C4-2B (cell line): ENCODE results near the gene MAP3K5.

ENCODE experiments used
- ZFX ChIP-seq: fragments of 450-650 bp; IDR thresholded peaks from 2 replicates; pipeline ENCODE4 v1.6.1; 2017
- TF ChIP-seq, protein P1 (sequence below): fragments of 450-650 bp; conservative IDR thresholded peaks from 2 replicates; pipeline ENCODE4 v1.5.1; 2017; ENCODE audit warnings: mild to moderate bottlenecking

GRCh38 chr6:136521427-136521826 is 270.9 kb downstream of the MAP3K5 start:
- TF ChIP-seq, protein P1, sequence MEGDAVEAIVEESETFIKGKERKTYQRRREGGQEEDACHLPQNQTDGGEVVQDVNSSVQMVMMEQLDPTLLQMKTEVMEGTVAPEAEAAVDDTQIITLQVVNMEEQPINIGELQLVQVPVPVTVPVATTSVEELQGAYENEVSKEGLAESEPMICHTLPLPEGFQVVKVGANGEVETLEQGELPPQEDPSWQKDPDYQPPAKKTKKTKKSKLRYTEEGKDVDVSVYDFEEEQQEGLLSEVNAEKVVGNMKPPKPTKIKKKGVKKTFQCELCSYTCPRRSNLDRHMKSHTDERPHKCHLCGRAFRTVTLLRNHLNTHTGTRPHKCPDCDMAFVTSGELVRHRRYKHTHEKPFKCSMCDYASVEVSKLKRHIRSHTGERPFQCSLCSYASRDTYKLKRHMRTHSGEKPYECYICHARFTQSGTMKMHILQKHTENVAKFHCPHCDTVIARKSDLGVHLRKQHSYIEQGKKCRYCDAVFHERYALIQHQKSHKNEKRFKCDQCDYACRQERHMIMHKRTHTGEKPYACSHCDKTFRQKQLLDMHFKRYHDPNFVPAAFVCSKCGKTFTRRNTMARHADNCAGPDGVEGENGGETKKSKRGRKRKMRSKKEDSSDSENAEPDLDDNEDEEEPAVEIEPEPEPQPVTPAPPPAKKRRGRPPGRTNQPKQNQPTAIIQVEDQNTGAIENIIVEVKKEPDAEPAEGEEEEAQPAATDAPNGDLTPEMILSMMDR, result no peak
- TF ChIP-seq ZFX, result no peak
